Panc1 (cell line): ENCODE data around the gene ATP6V1E1. TPM values are rescaled to one million over a fixed set of nuclear protein-coding genes. Genes with fewer than 3 reads are reported as not detected.

Experiments used
- ATAC-seq: fragments of 200-7000 bp; cut with Tn5 transposase; 2 replicates; pipeline ENCODE4 v1.9.1; 2020; ENCODE audit warnings: mild to moderate bottlenecking, moderate library complexity
- BruUV-seq: library from RNA; stranded (reverse); fragments of 400-500 nt; replicated peaks from 2 replicates; lab custom pipeline; 2021; lab: Mats Ljungman, UMichigan
- CTCF ChIA-PET: fragments of 300-600 bp; sonication (Branson Sonifier 250); formaldehyde crosslinking; loops from one replicate; lab custom pipeline; 2022; ENCODE audit warnings: antibody characterized with exemption; lab: Charles Lee
- POLR2A ChIA-PET: fragments of 300-600 bp; sonication (Branson Sonifier 250); formaldehyde crosslinking; loops from one replicate; lab custom pipeline; 2022; ENCODE audit warnings: antibody characterized with exemption; lab: Charles Lee
- DNase-seq: peaks from one replicate; pipeline ENCODE4 v3.0.0-alpha.2; 2010; ENCODE audit warnings: low read depth, low spot score
- H3K27ac ChIP-seq: 2 replicates; pipeline ENCODE4 v1.5.1; 2011; ENCODE audit warnings: mild to moderate bottlenecking, low read length, inconsistent platforms
- H3K27me3 ChIP-seq: fragments of 200-500 bp; sonication (Bioruptor generic); 2 replicates; pipeline ENCODE4 v1.6.0; 2014; ENCODE audit warnings: low read length, inconsistent platforms; ENCODE audit not compliant: control insufficient read depth, insufficient read depth
- H3K36me3 ChIP-seq: fragments of 200-500 bp; sonication (Bioruptor generic); 2 replicates; pipeline ENCODE4 v1.5.1; 2014; ENCODE audit warnings: inconsistent platforms, mild to moderate bottlenecking, low read length, moderate library complexity; ENCODE audit not compliant: control insufficient read depth, insufficient read depth
- H3K4me1 ChIP-seq: 2 replicates; pipeline ENCODE4 v1.5.1; 2011; ENCODE audit warnings: inconsistent platforms, mild to moderate bottlenecking, low read length, moderate library complexity; ENCODE audit not compliant: control insufficient read depth, insufficient read depth
- H3K4me3 ChIP-seq, 2 experiments: 2 replicates each; pipeline ENCODE4 v1.5.1; 2011 to 2012; ENCODE audit warnings: low read depth in 2 of 2, low read length in 2 of 2, mild to moderate bottlenecking in 2 of 2, inconsistent platforms in 1 of 2, moderate library complexity in 1 of 2
- H3K9me3 ChIP-seq: fragments of 200-500 bp; sonication (Bioruptor generic); 2 replicates; pipeline ENCODE4 v1.5.1; 2014; ENCODE audit warnings: low read depth, mild to moderate bottlenecking, inconsistent platforms, low read length, moderate library complexity; ENCODE audit not compliant: control insufficient read depth, insufficient read depth
- POLR2AphosphoS5 ChIP-seq: IDR thresholded peaks from 2 replicates; pipeline ENCODE4 v1.6.1; 2012; ENCODE audit warnings: mild to moderate bottlenecking, low read depth, low read length, moderate library complexity
- SIN3A ChIP-seq: IDR thresholded peaks from 2 replicates; pipeline ENCODE4 v1.6.1; 2012; ENCODE audit warnings: low read depth, mild to moderate bottlenecking, low read length, moderate library complexity, borderline replicate concordance; ENCODE audit not compliant: insufficient read depth
- TCF7L2 ChIP-seq: IDR thresholded peaks from 2 replicates; pipeline ENCODE4 v1.6.1; 2011; ENCODE audit warnings: mild to moderate bottlenecking, low read depth, low read length, inconsistent platforms
- in situ Hi-C: cut with HindIII; loops from 2 replicates; pipeline ENCODE4 v1.10.0; 2016; ENCODE audit warnings: low sequenced_read_pairs, low pct_unique_long_range_greater_than_20kb
- intact Hi-C: fragments of 100-400 bp; cut with micrococcal nuclease; formaldehyde crosslinking; loops from one replicate; pipeline ENCODE4 v1.10.0; 2022; ENCODE audit not compliant: unreplicated experiment
- total RNA-seq: library from RNA; stranded (reverse); gene quantifications from one replicate; pipeline ENCODE4 v1.2.1, GENCODE V29; 2021; ENCODE audit not compliant: unreplicated experiment
- TF ChIP-seq, protein P1 (sequence below), 2 experiments: IDR thresholded peaks; 2 replicates each; pipeline ENCODE4 v1.6.1; 2011 to 2012; ENCODE audit warnings: low read depth in 2 of 2, control low read depth in 1 of 2, low read length in 1 of 2, mild to moderate bottlenecking in 1 of 2, moderate library complexity in 1 of 2; ENCODE audit not compliant: insufficient read depth in 1 of 2
- TF ChIP-seq, protein P2 (sequence below): fragments of 450-650 bp; IDR thresholded peaks from 2 replicates; pipeline ENCODE4 v1.5.1; 2017; ENCODE audit warnings: mild to moderate bottlenecking

Gene ATP6V1E1
- total RNA-seq, 1 experiment from 2014 or later, result 136 TPM

DNA sequence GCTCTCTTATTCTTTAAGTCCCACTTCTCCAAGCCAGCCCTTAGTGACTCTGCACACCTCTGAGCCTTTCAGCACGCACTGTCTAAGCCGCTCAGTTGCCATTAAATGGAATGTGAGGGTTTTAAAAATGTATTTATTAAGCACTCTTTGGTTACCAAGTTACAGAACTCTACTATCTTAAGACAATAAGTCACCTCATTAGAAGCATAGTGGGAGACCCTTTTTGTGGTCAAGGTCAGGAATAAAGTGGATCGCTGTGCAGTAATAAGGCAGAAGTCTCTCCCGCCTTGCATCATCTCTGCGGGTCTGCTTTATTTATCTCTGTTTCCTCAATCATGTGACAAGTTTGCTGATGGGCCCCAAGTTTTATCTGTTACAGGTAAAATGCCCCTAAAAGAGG is 53.4 kb downstream of the ATP6V1E1 start:
- Histone ChIP-seq H3K4me1 (peaks cover 15% of the 10 kb centered on the region), H3K9me3 (no peaks in the 10 kb centered on the region), H3K4me3 (no peak overlapping the region), H3K36me3 (no peaks in the 10 kb centered on the region), H3K27ac (no peak overlapping the region; the same call in 1 of the 2 replicates), H3K27me3 (no peaks in the 10 kb centered on the region)
- ChIA-PET CTCF (no interaction called here), POLR2A (no interaction called here)
- no TSS peak for BruUV-seq
- no peak for DNase-seq
- TF ChIP-seq, protein P1, sequence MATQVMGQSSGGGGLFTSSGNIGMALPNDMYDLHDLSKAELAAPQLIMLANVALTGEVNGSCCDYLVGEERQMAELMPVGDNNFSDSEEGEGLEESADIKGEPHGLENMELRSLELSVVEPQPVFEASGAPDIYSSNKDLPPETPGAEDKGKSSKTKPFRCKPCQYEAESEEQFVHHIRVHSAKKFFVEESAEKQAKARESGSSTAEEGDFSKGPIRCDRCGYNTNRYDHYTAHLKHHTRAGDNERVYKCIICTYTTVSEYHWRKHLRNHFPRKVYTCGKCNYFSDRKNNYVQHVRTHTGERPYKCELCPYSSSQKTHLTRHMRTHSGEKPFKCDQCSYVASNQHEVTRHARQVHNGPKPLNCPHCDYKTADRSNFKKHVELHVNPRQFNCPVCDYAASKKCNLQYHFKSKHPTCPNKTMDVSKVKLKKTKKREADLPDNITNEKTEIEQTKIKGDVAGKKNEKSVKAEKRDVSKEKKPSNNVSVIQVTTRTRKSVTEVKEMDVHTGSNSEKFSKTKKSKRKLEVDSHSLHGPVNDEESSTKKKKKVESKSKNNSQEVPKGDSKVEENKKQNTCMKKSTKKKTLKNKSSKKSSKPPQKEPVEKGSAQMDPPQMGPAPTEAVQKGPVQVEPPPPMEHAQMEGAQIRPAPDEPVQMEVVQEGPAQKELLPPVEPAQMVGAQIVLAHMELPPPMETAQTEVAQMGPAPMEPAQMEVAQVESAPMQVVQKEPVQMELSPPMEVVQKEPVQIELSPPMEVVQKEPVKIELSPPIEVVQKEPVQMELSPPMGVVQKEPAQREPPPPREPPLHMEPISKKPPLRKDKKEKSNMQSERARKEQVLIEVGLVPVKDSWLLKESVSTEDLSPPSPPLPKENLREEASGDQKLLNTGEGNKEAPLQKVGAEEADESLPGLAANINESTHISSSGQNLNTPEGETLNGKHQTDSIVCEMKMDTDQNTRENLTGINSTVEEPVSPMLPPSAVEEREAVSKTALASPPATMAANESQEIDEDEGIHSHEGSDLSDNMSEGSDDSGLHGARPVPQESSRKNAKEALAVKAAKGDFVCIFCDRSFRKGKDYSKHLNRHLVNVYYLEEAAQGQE (IDR thresholded peaks at IDR 0.05; ENCODE audit: insufficient read depth in 1 of 2, low read depth in 2 of 2, low read length in 1 of 2), result no peak
- TF ChIP-seq SIN3A, result no peak
- TF ChIP-seq POLR2AphosphoS5, result no peak
- TF ChIP-seq TCF7L2, result no peak
- TF ChIP-seq, protein P2, sequence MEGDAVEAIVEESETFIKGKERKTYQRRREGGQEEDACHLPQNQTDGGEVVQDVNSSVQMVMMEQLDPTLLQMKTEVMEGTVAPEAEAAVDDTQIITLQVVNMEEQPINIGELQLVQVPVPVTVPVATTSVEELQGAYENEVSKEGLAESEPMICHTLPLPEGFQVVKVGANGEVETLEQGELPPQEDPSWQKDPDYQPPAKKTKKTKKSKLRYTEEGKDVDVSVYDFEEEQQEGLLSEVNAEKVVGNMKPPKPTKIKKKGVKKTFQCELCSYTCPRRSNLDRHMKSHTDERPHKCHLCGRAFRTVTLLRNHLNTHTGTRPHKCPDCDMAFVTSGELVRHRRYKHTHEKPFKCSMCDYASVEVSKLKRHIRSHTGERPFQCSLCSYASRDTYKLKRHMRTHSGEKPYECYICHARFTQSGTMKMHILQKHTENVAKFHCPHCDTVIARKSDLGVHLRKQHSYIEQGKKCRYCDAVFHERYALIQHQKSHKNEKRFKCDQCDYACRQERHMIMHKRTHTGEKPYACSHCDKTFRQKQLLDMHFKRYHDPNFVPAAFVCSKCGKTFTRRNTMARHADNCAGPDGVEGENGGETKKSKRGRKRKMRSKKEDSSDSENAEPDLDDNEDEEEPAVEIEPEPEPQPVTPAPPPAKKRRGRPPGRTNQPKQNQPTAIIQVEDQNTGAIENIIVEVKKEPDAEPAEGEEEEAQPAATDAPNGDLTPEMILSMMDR, result no peak
- ATAC-seq, result no peak
- intact Hi-C loops (no loop called here), in situ Hi-C loops (no loop called here)

DNA sequence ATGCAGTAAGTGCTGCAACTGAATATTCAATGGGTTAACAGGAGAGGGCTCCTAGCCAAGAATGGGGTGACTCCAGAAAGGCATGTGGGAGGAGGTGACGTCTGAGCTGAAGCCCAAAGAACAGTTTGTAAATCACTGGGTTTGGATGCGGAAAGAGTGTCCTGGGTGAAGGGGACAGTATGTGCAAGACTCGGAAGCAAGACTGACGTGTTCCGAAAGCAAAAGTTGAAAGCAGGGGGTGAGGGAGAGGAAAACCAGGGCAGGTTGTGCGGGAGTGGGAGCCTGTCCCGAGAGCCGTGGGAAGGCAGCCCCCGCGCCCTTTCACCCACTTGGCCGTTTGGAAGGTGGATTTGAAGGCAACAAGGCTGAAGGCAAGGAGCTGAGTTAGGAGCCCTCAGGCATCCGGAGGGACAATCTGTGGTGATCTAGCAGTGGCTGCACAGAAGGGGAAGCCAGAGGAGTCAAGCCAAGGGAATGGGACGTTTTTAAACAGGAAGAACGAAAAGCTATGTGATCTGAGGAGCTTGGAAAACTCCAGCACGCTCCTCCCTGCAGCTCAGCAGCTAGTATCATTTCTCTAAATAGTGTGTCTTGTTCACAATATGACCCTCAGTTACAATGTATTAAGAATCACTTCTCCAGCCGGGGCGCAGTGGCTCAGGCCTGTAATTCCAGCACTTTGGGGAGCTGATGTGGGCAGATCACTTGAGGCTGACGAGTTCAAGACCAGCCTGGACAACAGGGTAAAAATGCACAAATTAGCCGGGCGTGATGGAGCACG is 57.5 kb downstream of the ATP6V1E1 start:
- no TSS peak for BruUV-seq
- peak overlapping the region; percentile 80 for H3K27ac ChIP-seq

More for the DNA sequence above, 57.5 kb downstream of the ATP6V1E1 start:
- ChIA-PET CTCF (interaction anchor here (0.5 to 1.1 kb wide), 3 partner anchors 12 to 399 kb away, joined by 3 to 7 read pairs (median 3); no protein-coding TSS in a partner anchor), POLR2A (interaction anchor here (0.9 kb wide), 1 partner anchor 9 kb away, joined by 3 read pairs; no protein-coding TSS in a partner anchor)
- intact Hi-C loops, result no loop called here
- no peaks in the 10 kb centered on the region for H3K27me3 ChIP-seq
- H3K9me3 ChIP-seq, result no peaks in the 10 kb centered on the region
- TF ChIP-seq SIN3A, result no peak
- no peak for TF ChIP-seq TCF7L2
- TF ChIP-seq, protein P2, result no peak
- no peak for TF ChIP-seq POLR2AphosphoS5
- TF ChIP-seq, protein P1 (IDR thresholded peaks at IDR 0.05; ENCODE audit: insufficient read depth in 1 of 2, low read depth in 2 of 2, low read length in 1 of 2), result no peak
- in situ Hi-C loops, result no loop called here
- no peaks in the 10 kb centered on the region for H3K36me3 ChIP-seq
- ATAC-seq (peak; percentile 64), DNase-seq (no peak)
- H3K4me1 ChIP-seq, result peaks cover 15% of the 10 kb centered on the region
- H3K4me3 ChIP-seq, result peak overlapping the region; percentile 19 to 41
